GM12878 (cell line): ENCODE data around the gene ANKRD11. TPM values are rescaled to one million over a fixed set of nuclear protein-coding genes. Genes with fewer than 3 reads are reported as not detected.

Experiments
- ATAC-seq: fragments of 200-7000 bp; cut with Tn5 transposase; 3 replicates; pipeline ENCODE4 v1.9.1; 2020; ENCODE audit warnings: mild to moderate bottlenecking, moderate library complexity
- BruUV-seq: library from RNA; stranded (reverse); fragments of 400-500 nt; replicated peaks from 2 replicates; lab custom pipeline; 2021; lab: Mats Ljungman, UMichigan
- CTCF ChIA-PET: fragments of 300-600 bp; sonication (Branson Sonifier 250); formaldehyde crosslinking; extraction: SDS; loops from one replicate; lab custom pipeline; 2021; ENCODE audit warnings: inconsistent platforms; lab: Yijun Ruan, JAX
- POLR2A ChIA-PET: fragments of 350-600 bp; formaldehyde crosslinking; extraction: SDS; loops from one replicate; lab custom pipeline; 2021; ENCODE audit warnings: inconsistent platforms; lab: Charles Lee
- RAD21 ChIA-PET: fragments of 300-600 bp; sonication (Branson Sonifier 250); formaldehyde crosslinking; loops from one replicate; lab custom pipeline; 2023; ENCODE audit warnings: antibody characterized with exemption; ENCODE audit not compliant: unreplicated experiment; lab: Charles Lee
- SMC1A ChIA-PET: fragments of 300-600 bp; sonication (Branson Sonifier 250); formaldehyde crosslinking; loops from one replicate; lab custom pipeline; 2023; ENCODE audit not compliant: unreplicated experiment, uncharacterized antibody; lab: Charles Lee
- DNase-seq: peaks from one replicate; pipeline ENCODE4 v3.0.0-alpha.2; 2011; ENCODE audit warnings: low read depth, low spot score
- FAIRE-seq: peaks from 3 replicates; lab custom pipeline; 2011; peaks lifted over from hg19 to GRCh38; lab: Jason Lieb, UNC
- H2AFZ ChIP-seq: 2 replicates; pipeline ENCODE4 v1.6.0; 2011; ENCODE audit warnings: low read depth, low read length, control low read depth; ENCODE audit not compliant: control insufficient read depth
- H3K27ac ChIP-seq: 2 replicates; pipeline ENCODE4 v1.5.1; 2011; ENCODE audit warnings: control low read depth; ENCODE audit not compliant: control insufficient read depth, insufficient read depth
- H3K27me3 ChIP-seq, 2 experiments: replicated peaks in 1 of 2; 2 replicates each; pipeline versions ENCODE4 v1.6.0 to v1.6.1; 2011; ENCODE audit warnings: low read length in 1 of 2; ENCODE audit not compliant: control insufficient read depth in 2 of 2, insufficient read depth in 2 of 2
- H3K36me3 ChIP-seq, 2 experiments: 2 replicates each; pipeline ENCODE4 v1.5.1; 2011; ENCODE audit warnings: low read length in 1 of 2; ENCODE audit not compliant: control insufficient read depth in 2 of 2, insufficient read depth in 2 of 2
- H3K4me1 ChIP-seq: 2 replicates; pipeline ENCODE4 v1.6.1; 2011; ENCODE audit warnings: mild to moderate bottlenecking, low read length, moderate library complexity, mixed read lengths; ENCODE audit not compliant: control insufficient read depth, insufficient read depth
- H3K4me2 ChIP-seq: 2 replicates; pipeline ENCODE4 v1.6.0; 2011; ENCODE audit warnings: control low read depth; ENCODE audit not compliant: control insufficient read depth, insufficient read depth
- H3K4me3 ChIP-seq: fragments of 200-600 bp; sonication (generic); 2 replicates; pipeline ENCODE4 v1.5.1; 2016
- H3K79me2 ChIP-seq: 2 replicates; pipeline ENCODE4 v1.6.0; 2011; ENCODE audit warnings: low read length; ENCODE audit not compliant: control insufficient read depth, insufficient read depth
- H3K9ac ChIP-seq: 2 replicates; pipeline ENCODE4 v1.8.0; 2011; ENCODE audit warnings: low read length, control low read depth, mixed read lengths; ENCODE audit not compliant: control insufficient read depth, insufficient read depth
- H3K9me3 ChIP-seq: replicated peaks from 3 replicates; pipeline ENCODE4 v1.5.1; 2011; ENCODE audit warnings: mild to moderate bottlenecking, low read length; ENCODE audit not compliant: control insufficient read depth, insufficient read depth
- H4K20me1 ChIP-seq: 2 replicates; pipeline ENCODE4 v1.6.0; 2011; ENCODE audit not compliant: control insufficient read depth, insufficient read depth
- ETV6 ChIP-seq, 2 experiments: fragments of 450-650 bp in 1 of 2; IDR thresholded peaks in 1 of 2; conservative IDR thresholded peaks in 1 of 2; 2 replicates each; pipeline ENCODE4 v1.6.1; 2014; ENCODE audit warnings: antibody characterized with exemption in 1 of 2, borderline replicate concordance in 1 of 2, low read depth in 1 of 2, mild to moderate bottlenecking in 1 of 2, moderate library complexity in 1 of 2
- FOXM1 ChIP-seq: IDR thresholded peaks from 2 replicates; pipeline ENCODE4 v1.6.1; 2012; ENCODE audit warnings: low read depth, mild to moderate bottlenecking, inconsistent platforms, low read length, moderate library complexity
- HCFC1 ChIP-seq: fragments of 150-350 bp; IDR thresholded peaks from 2 replicates; pipeline ENCODE4 v1.6.1; 2014; ENCODE audit warnings: low read length
- JUNB ChIP-seq: IDR thresholded peaks from 2 replicates; pipeline ENCODE4 v1.6.1; 2016; ENCODE audit warnings: antibody characterized with exemption, mild to moderate bottlenecking
- MTA3 ChIP-seq: IDR thresholded peaks from 2 replicates; pipeline ENCODE4 v1.6.1; 2012; ENCODE audit warnings: low read length, inconsistent platforms, borderline replicate concordance
- NR2C1 ChIP-seq: fragments of 450-650 bp; IDR thresholded peaks from 2 replicates; pipeline ENCODE4 v1.6.1; 2017; ENCODE audit warnings: antibody characterized with exemption, mild to moderate bottlenecking, moderate library complexity
- NR2C2 ChIP-seq: IDR thresholded peaks from 2 replicates; pipeline ENCODE4 v1.6.1; 2011; ENCODE audit warnings: borderline replicate concordance, low read depth; ENCODE audit not compliant: control insufficient read depth, insufficient read length
- RAD21 ChIP-seq: IDR thresholded peaks from 2 replicates; pipeline ENCODE4 v1.6.1; 2011; ENCODE audit warnings: mild to moderate bottlenecking, low read depth, low read length, moderate library complexity; ENCODE audit not compliant: insufficient read depth
- RAD51 ChIP-seq: fragments of 450-650 bp; IDR thresholded peaks from 2 replicates; pipeline ENCODE4 v1.6.1; 2016; ENCODE audit warnings: moderate library complexity, mild to moderate bottlenecking, inconsistent platforms
- SMAD5 ChIP-seq: IDR thresholded peaks from 2 replicates; pipeline ENCODE4 v1.6.1; 2016; ENCODE audit warnings: antibody characterized with exemption, low read depth
- SUPT20H ChIP-seq: IDR thresholded peaks from 2 replicates; pipeline ENCODE4 v1.6.1; 2011; ENCODE audit warnings: low read depth, mild to moderate bottlenecking, low read length, moderate library complexity, borderline replicate concordance; ENCODE audit not compliant: control insufficient read depth
- TCF12 ChIP-seq: IDR thresholded peaks from 2 replicates; pipeline ENCODE4 v1.6.1; 2011; ENCODE audit warnings: low read depth, mild to moderate bottlenecking, low read length
- TCF3 ChIP-seq: IDR thresholded peaks from 2 replicates; pipeline ENCODE4 v1.6.1; 2012; ENCODE audit warnings: low read depth, mild to moderate bottlenecking, low read length, borderline replicate concordance; ENCODE audit not compliant: insufficient read depth
- YY1 ChIP-seq: IDR thresholded peaks from 2 replicates; pipeline ENCODE4 v1.6.1; 2011; ENCODE audit warnings: low read depth, mild to moderate bottlenecking, low read length
- ZBTB40 ChIP-seq: fragments of 450-650 bp; IDR thresholded peaks from 2 replicates; pipeline ENCODE4 v1.6.1; 2016; ENCODE audit warnings: mild to moderate bottlenecking, moderate library complexity, borderline replicate concordance
- ZNF274 ChIP-seq: IDR thresholded peaks from one replicate; pipeline ENCODE4 v1.8.0; 2011; ENCODE audit not compliant: insufficient read length, insufficient read depth
- ZNF384 ChIP-seq: IDR thresholded peaks from 2 replicates; pipeline ENCODE4 v1.6.1; 2012; ENCODE audit warnings: low read depth, mild to moderate bottlenecking, low read length, improper control_type of control experiment, borderline replicate concordance
- WGBS: methylation state at CpG from one replicate; pipeline ENCODE4 v1.1.6; 2016; ENCODE audit warnings: low lambda C conversion rate; ENCODE audit not compliant: insufficient replicate concordance, insufficient coverage; ENCODE audit errors: missing lambda C conversion rate; 5-methylcytosine and 5-hydroxymethylcytosine counted together
- in situ Hi-C: fragments of 300-500 bp; cut with MboI; formaldehyde crosslinking; loops from 9 replicates; pipeline ENCODE4 v1.14.3; 2018; ENCODE audit warnings: mixed read lengths
- intact Hi-C: fragments of 100-400 bp; cut with micrococcal nuclease; formaldehyde crosslinking; loops from one replicate; pipeline ENCODE4 v1.14.2; 2022; ENCODE audit not compliant: unreplicated experiment
- polyA plus RNA-seq, 11 experiments: library from polyadenylated mRNA; depleted of rRNA in 4 of 11; unstranded in 6 of 11; stranded (reverse) in 5 of 11; fragments of >200 nt; fragmentation: Nextera tagmentation in 4 of 11; fragmentation: Illumina TruSeq in 1 of 11; extraction: Ambion mirVana in 4 of 11; extraction: Trizol in 1 of 11; gene quantifications; 1 replicate in 1 of 11; 2 replicates in 10 of 11; pipeline versions ENCODE4 v1.2.1 to v1.2.3, GENCODE V29; 2011 to 2016; ENCODE audit warnings: inconsistent platforms in 2 of 11, missing spikeins in 2 of 11, low read depth in 1 of 11
- total RNA-seq, 4 experiments: library from RNA; depleted of rRNA in 3 of 4; stranded (reverse); fragments of >200 nt in 3 of 4; fragmentation: Illumina TruSeq in 1 of 4; extraction: Trizol in 1 of 4; gene quantifications; 2 replicates each; pipeline versions ENCODE4 v1.2.1 to v1.2.3, GENCODE V29; 2013 to 2021
- TF ChIP-seq, protein P1 (sequence below): IDR thresholded peaks from 2 replicates; pipeline ENCODE4 v1.6.1; 2012; ENCODE audit warnings: low read length, inconsistent platforms
- TF ChIP-seq, protein P2 (sequence below): IDR thresholded peaks from 2 replicates; pipeline ENCODE4 v1.6.1; 2011; ENCODE audit warnings: borderline replicate concordance, low read depth, mild to moderate bottlenecking, moderate library complexity, mixed read lengths, low read length; ENCODE audit not compliant: insufficient read depth; ENCODE audit errors: extremely low read length

ANKRD11 gene
- total and polyA plus RNA-seq, 10 of the 15 experiments (the other 5 are each of a cell fraction or from before 2014, with no cell fraction given): 5.1 to 103 (median 27.4) TPM

- Histone ChIP-seq H3K9ac (no peak overlapping the region), H3K27me3 (no peaks in the 10 kb centered on the region), H4K20me1 (peaks cover 30% of the 10 kb centered on the region), H3K4me1 (peaks cover 56% of the 10 kb centered on the region), H3K4me3 (no peak overlapping the region), H3K4me2 (no peak overlapping the region), H2AFZ (no peak overlapping the region), H3K27ac (no peak overlapping the region), H3K79me2 (peaks cover 87% of the 10 kb centered on the region), H3K9me3 (no peaks in the 10 kb centered on the region; the same call in 2 of the 3 replicates), H3K36me3 (no peaks in the 10 kb centered on the region; a peak in 1 of 4 replicates)
- ATAC-seq (no peak), DNase-seq (no peak), FAIRE-seq (no peak)
- 85% methylated on average over 5 of the region's 5 CpGs for WGBS
- intact Hi-C loops (no loop called here), in situ Hi-C loops (no loop called here)
- CTCF ChIA-PET: interaction anchor here (0.6 kb wide), 1 partner anchor 72 kb away, joined by 3 read pairs; no protein-coding TSS in a partner anchor
- SMC1A ChIA-PET: interaction anchor here (1.0 to 2.1 kb wide), 3 partner anchors 26 to 37 kb away, joined by 3 to 7 read pairs (median 5); no protein-coding TSS in a partner anchor
- BruUV-seq: no TSS peak
- RAD21 ChIA-PET: interaction anchor here (0.8 kb wide), 1 partner anchor 19 kb away, joined by 3 read pairs; no protein-coding TSS in a partner anchor
- POLR2A ChIA-PET: interaction anchor here (0.6 to 1.1 kb wide), 2 partner anchors 9 to 14 kb away, joined by 4 read pairs; no protein-coding TSS in a partner anchor
- TF ChIP-seq NR2C1 (no peak), ZNF274 (no peak), TCF3 (no peak), JUNB (no peak), SUPT20H (no peak), TCF12 (no peak), ZBTB40 (no peak), SMAD5 (no peak), HCFC1 (no peak), ZNF384 (no peak), YY1 (no peak), ETV6 (conservative IDR thresholded peaks at IDR 0.05 in 1 of 2, IDR thresholded peaks at IDR 0.05 in 1 of 2; ENCODE audit: borderline replicate concordance in 1 of 2, low read depth in 1 of 2) (no peak), NR2C2 (no peak), FOXM1 (no peak), RAD51 (no peak), RAD21 (no peak), MTA3 (no peak)
- TF ChIP-seq, protein P1, sequence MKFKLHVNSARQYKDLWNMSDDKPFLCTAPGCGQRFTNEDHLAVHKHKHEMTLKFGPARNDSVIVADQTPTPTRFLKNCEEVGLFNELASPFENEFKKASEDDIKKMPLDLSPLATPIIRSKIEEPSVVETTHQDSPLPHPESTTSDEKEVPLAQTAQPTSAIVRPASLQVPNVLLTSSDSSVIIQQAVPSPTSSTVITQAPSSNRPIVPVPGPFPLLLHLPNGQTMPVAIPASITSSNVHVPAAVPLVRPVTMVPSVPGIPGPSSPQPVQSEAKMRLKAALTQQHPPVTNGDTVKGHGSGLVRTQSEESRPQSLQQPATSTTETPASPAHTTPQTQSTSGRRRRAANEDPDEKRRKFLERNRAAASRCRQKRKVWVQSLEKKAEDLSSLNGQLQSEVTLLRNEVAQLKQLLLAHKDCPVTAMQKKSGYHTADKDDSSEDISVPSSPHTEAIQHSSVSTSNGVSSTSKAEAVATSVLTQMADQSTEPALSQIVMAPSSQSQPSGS: no peak
- TF ChIP-seq, protein P2, sequence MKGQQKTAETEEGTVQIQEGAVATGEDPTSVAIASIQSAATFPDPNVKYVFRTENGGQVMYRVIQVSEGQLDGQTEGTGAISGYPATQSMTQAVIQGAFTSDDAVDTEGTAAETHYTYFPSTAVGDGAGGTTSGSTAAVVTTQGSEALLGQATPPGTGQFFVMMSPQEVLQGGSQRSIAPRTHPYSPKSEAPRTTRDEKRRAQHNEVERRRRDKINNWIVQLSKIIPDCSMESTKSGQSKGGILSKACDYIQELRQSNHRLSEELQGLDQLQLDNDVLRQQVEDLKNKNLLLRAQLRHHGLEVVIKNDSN: no peak
Measured at GRCh38 chr16:89450537-89450936, 39.8 kb downstream of the ANKRD11 start.
